AG10803 (cell line): ENCODE data around the gene ADAMTS14.

ENCODE experiments used
- DNase-seq: peaks from one replicate; pipeline ENCODE4 v3.0.0; 2010; ENCODE audit warnings: low read depth
- H3K4me3 ChIP-seq: 2 replicates; pipeline ENCODE4 v1.5.1; 2011; ENCODE audit warnings: mild to moderate bottlenecking, low read length, control low read depth
- CTCF ChIP-seq: conservative IDR thresholded peaks from 2 replicates; pipeline ENCODE4 v1.5.1; 2011; ENCODE audit warnings: mild to moderate bottlenecking, low read length, control low read depth, inconsistent platforms

ADAMTS14 gene

GRCh38 chr10:70785190-70785589, 112.9 kb downstream of the ADAMTS14 start, which contains the start of gene TBATA:
Gene TBATA (minus strand): TSS chr10:70785377. CDS start chr10:70783379, 1,998 bp downstream.
- no peak for DNase-seq
- no peak for TF ChIP-seq CTCF

DNA sequence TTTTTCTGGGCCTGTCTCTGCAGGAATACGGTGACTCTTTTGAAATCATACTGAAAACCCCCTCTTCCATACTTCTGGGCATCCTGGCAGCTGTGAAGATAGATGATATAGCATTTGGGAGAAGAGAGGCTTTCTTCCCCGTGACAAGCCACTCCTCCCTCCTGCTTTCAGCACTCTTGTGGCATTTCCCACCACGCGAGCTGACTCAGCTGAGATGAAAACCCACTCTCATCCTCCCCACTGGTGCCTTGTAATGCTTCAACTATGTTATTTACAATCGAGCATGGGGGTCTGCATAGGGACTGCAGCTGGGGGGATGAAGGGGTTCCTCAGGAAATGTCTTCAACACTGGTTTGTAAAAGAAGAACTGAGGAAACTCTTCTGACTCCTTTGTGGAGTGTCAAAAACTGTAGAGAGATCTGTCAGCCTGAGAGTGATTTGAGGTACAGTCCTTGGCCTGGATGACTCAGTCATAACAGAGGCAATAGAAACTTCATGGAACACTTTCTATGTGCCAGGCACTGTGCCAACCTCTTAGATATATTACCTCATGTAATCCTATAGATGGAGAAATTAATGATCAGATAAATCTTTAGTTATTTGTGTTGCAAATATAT, 114.6 kb downstream of the ADAMTS14 start:
- DNase-seq: peak; percentile 59
- no peak overlapping the region for H3K4me3 ChIP-seq
- TF ChIP-seq CTCF: no peak

More at GRCh38 chr10:70785190-70785589, 112.9 kb downstream of the ADAMTS14 start, which contains the start of gene TBATA:
- H3K4me3 ChIP-seq: no peak within 1 kb of the TSS

- H3K4me3 ChIP-seq: no peak overlapping the region
- no peak for DNase-seq
- no peak for TF ChIP-seq CTCF
Observed at GRCh38 chr10:70791386-70792039, 119.2 kb downstream of the ADAMTS14 start.

GRCh38 chr10:70795613-70796012, 123.3 kb downstream of the ADAMTS14 start:
- TF ChIP-seq CTCF: no peak
- DNase-seq: no peak

GRCh38 chr10:70797840-70798239, 125.5 kb downstream of the ADAMTS14 start:
- no peak for TF ChIP-seq CTCF
- no peak for DNase-seq
- H3K4me3 ChIP-seq: no peak overlapping the region

More at GRCh38 chr10:70795613-70796012, 123.3 kb downstream of the ADAMTS14 start:
- no peak overlapping the region for H3K4me3 ChIP-seq

DNA sequence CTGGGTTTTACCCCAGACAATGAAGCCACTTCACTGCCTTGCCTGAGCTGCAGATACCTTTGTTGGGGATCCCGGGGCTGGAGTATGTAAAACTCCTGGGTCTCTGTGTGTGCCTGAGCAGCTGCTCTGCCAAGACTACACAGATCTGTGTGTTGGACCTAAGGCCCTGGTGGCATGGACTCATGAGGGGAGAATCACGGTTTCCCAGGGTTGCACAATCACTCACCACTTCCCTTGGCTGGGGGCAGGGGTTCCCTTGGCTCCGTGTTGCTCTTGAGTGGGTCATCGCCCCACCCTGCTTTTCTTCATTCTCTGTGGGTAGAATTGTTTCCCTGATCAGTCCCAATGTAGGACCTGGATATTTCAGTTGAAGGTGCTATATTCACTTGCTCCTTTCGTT, 126.8 kb downstream of the ADAMTS14 start:
- TF ChIP-seq CTCF: no peak
- peak; percentile 52 for DNase-seq
- H3K4me3 ChIP-seq: no peak overlapping the region

DNA sequence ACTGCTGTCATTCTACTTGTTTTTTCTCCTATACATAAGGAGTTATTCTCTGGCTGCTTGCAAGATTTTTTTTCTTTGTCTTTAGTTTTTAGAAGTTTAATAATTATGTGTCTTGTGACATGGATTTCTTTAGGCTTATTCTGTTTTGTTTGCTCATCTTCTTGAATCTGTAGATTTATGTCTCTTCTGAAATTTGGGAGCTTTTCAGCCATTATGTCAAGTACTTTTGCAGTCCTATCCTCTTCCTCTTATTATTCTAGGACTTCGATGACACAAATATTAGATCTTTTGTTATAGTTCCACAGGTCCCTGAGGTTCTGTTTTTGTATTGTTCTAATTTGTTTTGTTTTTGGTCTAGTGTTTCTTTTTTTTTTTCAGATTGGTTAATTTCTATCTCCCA, 129.5 kb downstream of the ADAMTS14 start:
- no peak for DNase-seq
- TF ChIP-seq CTCF: no peak
- no peak overlapping the region for H3K4me3 ChIP-seq
